ENCODE measurements around the gene JAK2.
A peak's percentile ranks its signal among the peaks of the same experiment; 100 is the strongest.
"Not testable (repeated sequence)": the region's sequence is repeated elsewhere in the genome, so short reads cannot be mapped to it uniquely, and the experiment has no call there.

JAK2 gene

GRCh38 chr9:4984621-4985385 is at the start of gene JAK2:
Gene JAK2 (plus strand): TSS chr9:4985272. CDS start chr9:5021988, 36,716 bp downstream.
- DNase-seq (ENCODE audit: low read depth) = peak; percentile 73

DNA sequence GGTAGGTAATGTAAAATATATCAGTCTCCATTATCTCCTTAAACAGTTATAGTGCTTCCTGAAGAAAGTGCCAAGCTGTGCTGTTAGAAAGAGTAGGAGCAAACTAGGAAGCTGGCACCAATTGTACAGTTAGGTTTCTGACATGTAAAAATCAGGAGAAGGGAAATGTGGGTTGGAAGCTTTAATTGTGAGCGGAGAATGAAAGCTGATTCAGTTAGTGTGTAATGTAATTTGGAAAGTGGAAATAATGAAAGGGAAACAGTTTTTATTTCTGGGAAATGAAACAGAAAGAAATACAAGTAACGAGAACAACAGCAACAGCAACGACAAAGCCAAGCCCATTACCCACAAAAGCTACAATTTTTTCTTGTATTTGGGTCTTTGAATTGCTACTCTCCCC is 48.8 kb upstream of the JAK2 start:
- DNase-seq (ENCODE audit: low read depth) = no peak

GRCh38 chr9:4936823-4937222 is 48.2 kb upstream of the JAK2 start:
- DNase-seq (ENCODE audit: low read depth) = no peak

DNA sequence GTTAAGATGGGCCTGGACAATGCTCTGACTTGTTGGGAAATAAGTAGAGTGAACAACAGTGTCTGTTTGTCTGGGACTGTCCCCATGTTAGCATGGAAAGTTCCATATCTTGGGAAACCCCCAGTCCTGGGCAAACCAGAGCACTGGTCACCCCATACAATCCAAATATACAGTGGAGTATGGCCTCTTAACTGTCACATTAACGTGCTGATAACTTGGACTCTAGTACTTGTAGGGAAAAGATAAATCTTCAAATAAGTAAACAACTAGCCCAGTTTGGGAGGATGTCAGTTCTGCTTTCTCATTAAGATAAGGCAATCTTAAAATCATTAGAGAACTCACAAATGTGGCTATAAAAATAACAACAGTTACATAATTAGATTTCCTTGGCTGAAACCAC is 47.6 kb upstream of the JAK2 start:
- DNase-seq (ENCODE audit: low read depth) = no peak

GRCh38 chr9:4938496-4938895 is 46.6 kb upstream of the JAK2 start:
- DNase-seq (ENCODE audit: low read depth) = no peak

- no peak for DNase-seq (ENCODE audit: low read depth)
Measured at GRCh38 chr9:4939118-4939561, 45.9 kb upstream of the JAK2 start.

GRCh38 chr9:4942042-4942691 is 42.9 kb upstream of the JAK2 start:
- DNase-seq (ENCODE audit: low read depth) = not testable (repeated sequence)

- no peak for DNase-seq (ENCODE audit: low read depth)
Measured at GRCh38 chr9:4943346-4943745, 41.7 kb upstream of the JAK2 start.

DNA sequence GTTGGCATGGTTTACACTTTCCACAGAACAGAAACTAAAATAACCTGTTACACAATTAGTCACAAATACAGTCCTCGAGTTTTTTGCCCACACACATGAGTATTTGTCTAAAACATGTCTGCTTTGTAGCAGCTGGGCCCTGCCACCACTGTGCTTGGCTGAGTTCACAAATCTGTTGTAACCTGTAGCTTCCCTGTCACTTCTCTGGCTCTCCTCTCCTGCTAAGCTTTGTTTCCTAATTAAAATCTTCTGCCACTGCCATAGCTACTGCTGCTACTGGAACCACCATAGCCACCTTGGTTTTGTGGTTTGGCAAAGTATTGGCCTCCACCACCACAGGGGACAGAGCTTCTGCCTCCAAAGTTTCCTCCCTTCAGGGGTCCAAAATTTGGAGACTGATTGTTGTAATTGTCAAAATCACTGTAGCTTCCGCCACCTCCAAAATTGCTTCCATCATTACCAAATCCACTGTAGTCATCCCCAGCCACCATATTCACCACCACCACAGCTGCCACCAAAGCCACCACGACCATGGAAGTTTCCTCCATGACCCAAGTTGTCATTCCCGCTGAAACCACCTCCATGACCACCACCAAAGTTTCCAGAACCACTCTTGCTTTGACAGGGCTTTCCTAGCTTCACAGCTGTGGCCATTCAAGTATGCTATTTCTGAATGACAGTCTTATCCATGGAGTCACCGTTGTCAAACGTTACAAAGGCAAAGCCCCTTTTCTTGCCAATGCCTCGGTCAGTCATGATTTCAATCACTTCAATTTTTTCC is 40.5 kb upstream of the JAK2 start:
- DNase-seq (ENCODE audit: low read depth) = not testable (repeated sequence)

DNA sequence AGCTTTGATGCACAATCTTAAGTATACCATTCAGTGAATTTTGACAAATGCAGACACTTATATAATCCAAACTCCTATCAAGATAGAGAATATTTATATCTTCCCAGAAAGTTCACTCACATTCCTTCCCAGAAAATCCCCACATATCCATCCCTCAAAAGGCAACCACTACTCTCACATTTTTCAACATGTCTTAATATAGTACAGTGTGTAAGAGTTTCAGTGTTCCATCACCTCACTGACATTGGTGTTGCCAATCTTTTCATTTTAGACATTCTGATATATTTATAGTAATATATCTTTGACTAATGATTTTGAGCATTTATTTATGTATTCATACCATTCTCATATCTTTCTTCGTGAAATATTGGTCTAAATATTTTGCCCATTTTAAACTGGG is 38.1 kb upstream of the JAK2 start:
- DNase-seq (ENCODE audit: low read depth) = no peak

DNA sequence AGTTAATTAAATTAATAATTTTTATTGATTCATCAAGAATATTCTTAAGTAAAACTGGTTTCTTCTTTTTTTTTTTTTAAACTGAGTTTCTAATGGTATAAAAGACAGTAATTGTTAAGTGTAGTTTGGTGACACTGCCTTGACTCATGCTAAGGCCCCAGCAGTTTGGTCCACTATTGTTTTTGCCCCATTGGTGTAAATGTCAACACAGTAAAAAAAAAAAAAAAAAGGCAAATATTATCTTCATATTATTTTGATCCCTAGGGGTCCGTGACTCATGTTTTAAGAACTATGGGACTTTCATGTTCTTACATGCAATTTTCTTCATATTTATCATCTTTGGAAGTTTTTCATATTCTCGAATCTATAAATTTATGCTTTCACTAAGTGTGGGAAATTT is 29.2 kb upstream of the JAK2 start:
- peak; percentile 43 for DNase-seq (ENCODE audit: low read depth)

DNA sequence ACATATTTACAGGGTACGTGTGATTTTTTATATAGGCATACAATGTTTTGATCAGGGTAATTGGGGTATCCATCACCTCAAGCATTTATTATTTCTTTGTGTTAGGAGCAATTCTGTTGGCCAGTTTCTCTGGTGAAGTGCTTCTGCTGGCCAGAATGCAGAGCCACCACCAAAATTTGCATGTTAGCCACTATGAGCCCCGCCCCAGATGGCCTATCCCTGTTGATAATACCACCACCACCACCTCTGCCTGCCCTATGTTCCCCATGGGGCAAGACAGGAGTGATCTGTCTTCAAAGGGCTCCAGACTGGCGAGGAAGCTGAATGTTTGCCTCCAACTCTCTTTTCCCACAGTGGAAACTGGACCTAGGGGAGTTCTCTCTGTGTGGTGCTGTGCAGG is 26.0 kb upstream of the JAK2 start:
- no peak for DNase-seq (ENCODE audit: low read depth)

DNA sequence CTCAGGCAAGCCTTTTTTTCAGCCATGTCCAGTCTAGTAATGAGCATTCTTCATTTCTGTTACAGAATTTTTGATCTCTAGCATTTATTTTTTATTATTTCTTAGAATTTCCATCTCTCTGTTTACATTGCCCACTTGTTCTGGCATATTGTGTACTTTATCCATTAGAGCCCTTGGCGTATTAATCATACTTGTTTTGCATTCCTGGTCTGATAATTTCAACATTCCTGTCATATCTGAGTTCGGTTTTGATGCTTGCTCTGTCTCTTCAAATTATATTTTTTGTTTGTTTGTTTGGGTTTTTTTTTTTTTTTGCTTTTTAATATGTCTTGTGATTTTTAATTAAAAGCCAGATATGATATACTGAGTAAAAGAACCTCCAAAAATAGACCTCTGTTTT is 23.0 kb upstream of the JAK2 start:
- no peak for DNase-seq (ENCODE audit: low read depth)

DNA sequence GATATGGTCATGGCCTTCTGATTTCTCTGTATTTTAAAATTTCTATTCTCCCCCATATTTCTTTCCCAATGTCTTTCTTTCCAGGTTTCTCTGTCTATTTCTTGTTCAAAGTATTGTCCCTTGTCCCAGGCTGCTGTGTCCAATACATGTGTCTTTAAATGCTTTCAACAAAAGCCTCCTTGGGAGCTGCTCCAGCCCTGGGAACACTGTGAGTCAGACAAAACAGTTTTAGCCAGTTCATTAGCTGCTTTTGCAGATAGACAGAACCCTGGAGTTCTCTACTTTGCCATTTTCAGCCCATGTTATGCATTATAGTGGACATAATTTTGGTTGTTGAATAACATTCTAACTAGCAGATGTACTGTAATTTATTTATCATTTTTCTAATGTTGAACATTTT is 20.5 kb upstream of the JAK2 start:
- DNase-seq (ENCODE audit: low read depth) = no peak

DNA sequence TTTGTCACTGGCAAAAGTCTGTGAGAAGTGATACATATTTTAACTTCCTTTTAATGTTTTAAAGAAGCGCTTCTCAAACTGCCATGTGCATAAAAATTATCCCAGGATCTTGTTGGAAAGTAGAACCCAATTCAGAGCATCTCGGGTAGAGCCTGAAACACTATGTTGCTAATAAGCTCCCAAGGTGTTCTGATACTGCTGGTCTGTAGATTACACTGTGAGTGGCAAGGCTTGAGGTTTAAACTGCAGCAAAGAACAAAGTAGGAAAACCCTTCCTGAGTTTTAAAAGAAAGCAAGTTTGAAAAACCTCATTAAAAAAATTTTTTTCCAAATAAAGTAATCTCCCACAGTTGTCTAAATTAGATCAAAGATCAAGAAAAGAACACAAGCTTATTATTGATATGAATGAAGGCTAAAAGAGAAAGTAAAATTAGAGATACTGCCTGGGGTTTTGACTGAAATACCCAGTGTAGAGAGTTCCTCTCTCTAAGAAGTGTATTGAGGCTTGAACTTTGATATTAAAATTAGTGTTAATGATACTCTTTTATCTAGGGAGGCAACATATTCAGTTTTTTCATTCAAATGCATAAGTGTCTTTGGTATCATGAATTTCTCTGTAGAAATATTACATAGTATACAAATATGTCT is 19.8 kb upstream of the JAK2 start:
- no peak for DNase-seq (ENCODE audit: low read depth)

GRCh38 chr9:4967523-4967922 is 17.5 kb upstream of the JAK2 start:
- no peak for DNase-seq (ENCODE audit: low read depth)

GRCh38 chr9:4969130-4969529 is 15.9 kb upstream of the JAK2 start:
- no peak for DNase-seq (ENCODE audit: low read depth)

DNA sequence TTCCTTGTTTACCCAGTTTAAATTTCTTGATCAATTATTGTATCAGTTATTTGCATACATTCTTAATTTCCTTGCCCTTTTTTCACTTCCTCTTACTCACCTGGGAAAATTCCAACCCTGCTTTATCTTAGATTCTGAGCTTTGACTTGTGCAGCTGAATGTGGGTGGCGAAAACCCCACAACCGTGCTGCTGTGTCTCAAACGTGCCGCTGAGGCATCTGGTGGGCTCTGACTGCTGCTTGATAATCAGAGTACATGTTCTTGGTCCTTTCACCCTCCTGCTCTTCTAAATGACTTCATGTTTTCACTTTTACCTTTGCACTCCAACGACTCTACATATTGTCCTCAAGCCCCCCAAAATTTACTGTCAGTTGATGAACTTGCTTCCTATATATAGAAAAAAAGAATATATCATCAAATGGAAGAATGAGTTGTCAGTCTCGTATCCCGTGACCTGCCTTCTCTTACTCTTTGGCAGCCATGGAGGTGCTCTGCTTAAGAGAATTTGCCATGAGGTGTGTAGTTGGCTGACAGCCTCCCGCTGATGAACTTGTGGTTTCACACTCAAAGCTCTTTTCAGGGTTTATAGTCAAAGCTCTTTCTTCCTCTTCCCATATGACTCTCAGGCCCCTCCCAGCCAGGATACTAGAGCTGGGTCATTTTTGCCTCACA is 14.0 kb upstream of the JAK2 start:
- no peak for DNase-seq (ENCODE audit: low read depth)

DNA sequence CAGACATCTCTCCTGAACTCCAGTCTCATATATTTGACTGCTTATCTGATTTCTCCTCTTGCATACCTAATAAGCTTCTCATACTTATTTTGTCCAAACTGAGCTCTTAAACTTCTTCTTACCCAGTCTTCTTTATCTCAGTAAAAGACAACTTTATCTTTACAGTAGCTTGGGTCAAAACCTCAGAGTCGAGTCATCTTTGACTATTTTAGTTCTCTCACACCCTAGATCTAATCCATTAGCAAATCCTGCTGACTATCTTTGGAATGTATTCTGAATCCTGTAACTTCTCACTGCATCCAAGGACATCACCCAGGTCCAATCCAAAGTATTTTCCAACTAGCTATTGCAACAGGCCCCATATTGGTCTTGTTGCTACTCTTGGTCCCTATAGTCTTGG is 11.8 kb upstream of the JAK2 start:
- DNase-seq (ENCODE audit: low read depth) = no peak

GRCh38 chr9:4973902-4974301 is 11.2 kb upstream of the JAK2 start:
- DNase-seq (ENCODE audit: low read depth) = no peak

- DNase-seq (ENCODE audit: low read depth) = no peak
Measured at GRCh38 chr9:4979239-4979638, 5.8 kb upstream of the JAK2 start.

Measured in HS-27A (cell line).